ENCODE results near the gene IFI27L1.

DNA sequence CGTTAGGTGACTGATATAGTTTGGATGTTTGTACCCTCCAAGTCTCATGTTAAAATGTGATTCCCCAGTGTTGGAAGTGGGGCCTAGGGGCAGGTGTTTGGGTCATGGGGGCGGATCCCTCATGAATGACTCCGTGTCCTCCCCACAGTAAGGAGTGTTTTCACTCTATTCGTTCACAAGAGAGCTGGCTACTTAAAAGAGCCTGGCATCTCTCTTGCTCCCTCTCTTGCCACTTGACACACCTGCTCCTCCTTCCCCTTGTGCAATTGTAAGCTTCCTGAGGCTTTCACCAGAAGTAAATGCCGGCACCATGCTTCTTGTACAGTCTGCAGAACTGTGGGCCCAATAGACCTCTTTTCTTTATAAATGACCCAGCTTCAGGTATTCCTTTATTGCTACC, 45.7 kb downstream of the IFI27L1 start:
- TF ChIP-seq TAF1 (IDR thresholded peaks at IDR 0.05; ENCODE audit: borderline replicate concordance, low read depth, low read length) (no peak), POLR2AphosphoS5 (IDR thresholded peaks at IDR 0.05; ENCODE audit: low read depth, low read length) (no peak)
